PC-3 (cell line): ENCODE data around the gene ESRRB. TPM values are rescaled to one million over a fixed set of nuclear protein-coding genes. Genes with fewer than 3 reads are reported as not detected.

ENCODE experiments used
- ATAC-seq: fragments of 200-7000 bp; cut with Tn5 transposase; 2 replicates; pipeline ENCODE4 v1.9.1; 2020; ENCODE audit warnings: mild to moderate bottlenecking, moderate library complexity
- BruUV-seq: library from RNA; stranded (reverse); fragments of 400-500 nt; replicated peaks from 2 replicates; lab custom pipeline; 2021; lab: Mats Ljungman, UMichigan
- CTCF ChIA-PET: fragments of 300-600 bp; sonication (Branson Sonifier 250); formaldehyde crosslinking; loops from one replicate; lab custom pipeline; 2022; ENCODE audit warnings: antibody characterized with exemption; lab: Charles Lee
- POLR2A ChIA-PET: fragments of 300-600 bp; sonication (Branson Sonifier 250); formaldehyde crosslinking; loops from one replicate; lab custom pipeline; 2022; ENCODE audit warnings: antibody characterized with exemption; ENCODE audit not compliant: unreplicated experiment; lab: Charles Lee
- DNase-seq: peaks from one replicate; pipeline ENCODE4 v3.0.0-alpha.2; 2015
- H2AFZ ChIP-seq: fragments of 300-600 bp; sonication (generic); 2 replicates; pipeline ENCODE4 v1.6.0; 2016; ENCODE audit warnings: antibody characterized with exemption, low read length
- H3F3A ChIP-seq: fragments of 300-600 bp; sonication (generic); one replicate; pipeline ENCODE4 v1.6.0; 2017; ENCODE audit warnings: antibody characterized with exemption, low read length, control low read depth, mild to moderate bottlenecking; ENCODE audit not compliant: unreplicated experiment
- H3K27ac ChIP-seq: fragments of 300-600 bp; sonication (generic); 2 replicates; pipeline ENCODE4 v1.5.1; 2016; ENCODE audit warnings: mild to moderate bottlenecking, low read length
- H3K27me3 ChIP-seq: fragments of 300-600 bp; sonication (generic); 2 replicates; pipeline ENCODE4 v1.6.1; 2016; ENCODE audit warnings: low read length, mixed read lengths
- H3K36me3 ChIP-seq: fragments of 300-600 bp; sonication (generic); 2 replicates; pipeline ENCODE4 v1.6.1; 2016; ENCODE audit warnings: low read depth, mixed run types, low read length, mixed read lengths
- H3K4me1 ChIP-seq: fragments of 300-600 bp; sonication (generic); 2 replicates; pipeline ENCODE4 v1.5.1; 2016; ENCODE audit warnings: low read length; ENCODE audit not compliant: insufficient read depth
- H3K4me2 ChIP-seq: fragments of 300-600 bp; sonication (generic); 2 replicates; pipeline ENCODE4 v1.6.0; 2016; ENCODE audit warnings: low read length
- H3K4me3 ChIP-seq: fragments of 300-600 bp; sonication (generic); 2 replicates; pipeline ENCODE4 v1.5.1; 2016; ENCODE audit warnings: mild to moderate bottlenecking, low read length, mixed read lengths
- H3K79me2 ChIP-seq: fragments of 300-600 bp; sonication (generic); 2 replicates; pipeline ENCODE4 v1.6.1; 2017; ENCODE audit warnings: low read length, mixed read lengths
- H3K9ac ChIP-seq: fragments of 300-600 bp; sonication (generic); 2 replicates; pipeline ENCODE4 v1.6.0; 2016; ENCODE audit warnings: mild to moderate bottlenecking, low read length
- H3K9me2 ChIP-seq: fragments of 300-600 bp; sonication (generic); replicated peaks from 2 replicates; pipeline ENCODE4 v1.6.1; 2016; ENCODE audit warnings: mixed run types, low read length, mixed read lengths
- H3K9me3 ChIP-seq: fragments of 300-600 bp; sonication (generic); 2 replicates; pipeline ENCODE4 v1.6.1; 2016; ENCODE audit warnings: low read length, mixed read lengths
- H4K20me1 ChIP-seq: fragments of 300-600 bp; sonication (generic); 2 replicates; pipeline ENCODE4 v1.6.1; 2016; ENCODE audit warnings: low read length, mixed read lengths
- EZH2 ChIP-seq: fragments of 300-600 bp; sonication (generic); IDR thresholded peaks from one replicate; pipeline ENCODE4 v1.6.1; 2017; ENCODE audit warnings: antibody characterized with exemption, mild to moderate bottlenecking, low read length; ENCODE audit not compliant: unreplicated experiment
- EZH2phosphoT487 ChIP-seq: fragments of 300-600 bp; sonication (generic); IDR thresholded peaks from 2 replicates; pipeline ENCODE4 v1.6.1; 2018; ENCODE audit warnings: mild to moderate bottlenecking, antibody characterized with exemption, low read length, borderline replicate concordance
- intact Hi-C: fragments of 100-400 bp; cut with micrococcal nuclease; formaldehyde crosslinking; loops from 2 replicates; pipeline ENCODE4 v1.9.0; 2023
- total RNA-seq: library from RNA; depleted of rRNA; stranded (reverse); fragments of >200 nt; gene quantifications from 2 replicates; pipeline ENCODE4 v1.2.3, GENCODE V29; 2014
- TF ChIP-seq, protein P1 (sequence below): fragments of 300-600 bp; sonication (generic); conservative IDR thresholded peaks from 2 replicates; pipeline ENCODE4 v1.5.1; 2017; ENCODE audit warnings: antibody characterized with exemption, low read depth, mild to moderate bottlenecking, low read length

Gene ESRRB
- total RNA-seq, 1 experiment from 2014 or later = not detected

GRCh38 chr14:76490111-76490510 lies 114.2 kb downstream of the ESRRB start:
- DNase-seq (no peak), ATAC-seq (no peak)
- no peak overlapping the region for H3K4me2 ChIP-seq
- CTCF ChIA-PET = no interaction called here
- no peak overlapping the region for H3K27ac ChIP-seq
- no peak overlapping the region for H3K9ac ChIP-seq
- intact Hi-C loops = no loop called here
- H3K79me2 ChIP-seq = no peaks in the 10 kb centered on the region
- no peaks in the 10 kb centered on the region for H4K20me1 ChIP-seq
- H3K36me3 ChIP-seq = no peaks in the 10 kb centered on the region
- H3K4me3 ChIP-seq = no peak overlapping the region
- no peak overlapping the region for H2AFZ ChIP-seq
- TF ChIP-seq, protein P1, sequence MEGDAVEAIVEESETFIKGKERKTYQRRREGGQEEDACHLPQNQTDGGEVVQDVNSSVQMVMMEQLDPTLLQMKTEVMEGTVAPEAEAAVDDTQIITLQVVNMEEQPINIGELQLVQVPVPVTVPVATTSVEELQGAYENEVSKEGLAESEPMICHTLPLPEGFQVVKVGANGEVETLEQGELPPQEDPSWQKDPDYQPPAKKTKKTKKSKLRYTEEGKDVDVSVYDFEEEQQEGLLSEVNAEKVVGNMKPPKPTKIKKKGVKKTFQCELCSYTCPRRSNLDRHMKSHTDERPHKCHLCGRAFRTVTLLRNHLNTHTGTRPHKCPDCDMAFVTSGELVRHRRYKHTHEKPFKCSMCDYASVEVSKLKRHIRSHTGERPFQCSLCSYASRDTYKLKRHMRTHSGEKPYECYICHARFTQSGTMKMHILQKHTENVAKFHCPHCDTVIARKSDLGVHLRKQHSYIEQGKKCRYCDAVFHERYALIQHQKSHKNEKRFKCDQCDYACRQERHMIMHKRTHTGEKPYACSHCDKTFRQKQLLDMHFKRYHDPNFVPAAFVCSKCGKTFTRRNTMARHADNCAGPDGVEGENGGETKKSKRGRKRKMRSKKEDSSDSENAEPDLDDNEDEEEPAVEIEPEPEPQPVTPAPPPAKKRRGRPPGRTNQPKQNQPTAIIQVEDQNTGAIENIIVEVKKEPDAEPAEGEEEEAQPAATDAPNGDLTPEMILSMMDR = no peak
- TF ChIP-seq EZH2phosphoT487 (no peak), EZH2 (no peak)
- no peaks in the 10 kb centered on the region for H3K4me1 ChIP-seq
- no TSS peak for BruUV-seq
- H3F3A ChIP-seq = no peaks in the 10 kb centered on the region
- H3K27me3 ChIP-seq = peaks cover 49% of the 10 kb centered on the region
- H3K9me3 ChIP-seq = no peaks in the 10 kb centered on the region
- H3K9me2 ChIP-seq = no peaks in the 10 kb centered on the region
- POLR2A ChIA-PET = no interaction called here

DNA sequence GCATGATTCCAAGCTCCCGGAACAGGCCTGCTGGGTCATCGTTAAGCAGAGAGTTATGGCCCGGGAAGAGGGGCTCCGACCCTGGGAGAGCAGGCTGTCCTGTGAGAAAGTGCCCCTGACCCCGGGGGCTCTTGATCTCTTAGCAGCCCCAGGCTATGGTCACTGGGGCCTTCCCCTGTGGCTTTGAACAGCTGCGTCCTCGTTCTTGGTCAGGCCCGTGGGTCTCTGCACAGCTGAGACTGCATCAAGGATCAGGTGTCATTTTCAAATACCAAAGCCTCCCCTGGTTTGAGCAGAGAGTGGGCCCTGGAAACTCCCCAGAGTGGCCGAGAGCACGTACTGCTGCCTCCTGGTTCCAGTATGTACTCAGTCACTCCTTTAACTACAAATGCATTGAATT lies 114.8 kb downstream of the ESRRB start:
- H3K9me3 ChIP-seq = no peaks in the 10 kb centered on the region
- H3K4me2 ChIP-seq = no peak overlapping the region
- no peaks in the 10 kb centered on the region for H3F3A ChIP-seq
- no peak overlapping the region for H3K9ac ChIP-seq
- DNase-seq (no peak), ATAC-seq (no peak)
- ChIA-PET CTCF (no interaction called here), POLR2A (no interaction called here)
- peaks cover 50% of the 10 kb centered on the region for H3K27me3 ChIP-seq
- H3K4me1 ChIP-seq = no peaks in the 10 kb centered on the region
- no peak overlapping the region for H3K4me3 ChIP-seq
- no peaks in the 10 kb centered on the region for H3K9me2 ChIP-seq
- TF ChIP-seq EZH2phosphoT487 (no peak), EZH2 (no peak)
- TF ChIP-seq, protein P1 = no peak
- intact Hi-C loops = no loop called here
- no peaks in the 10 kb centered on the region for H3K36me3 ChIP-seq
- no peak overlapping the region for H2AFZ ChIP-seq
- no peaks in the 10 kb centered on the region for H4K20me1 ChIP-seq
- BruUV-seq = no TSS peak
- H3K79me2 ChIP-seq = no peaks in the 10 kb centered on the region
- H3K27ac ChIP-seq = no peak overlapping the region

- Histone ChIP-seq H3K4me3 (no peak overlapping the region), H3K9me3 (no peaks in the 10 kb centered on the region), H3K4me1 (no peaks in the 10 kb centered on the region), H3F3A (no peaks in the 10 kb centered on the region), H3K9ac (no peak overlapping the region), H3K27ac (no peak overlapping the region), H3K36me3 (no peaks in the 10 kb centered on the region), H3K27me3 (peaks cover 53% of the 10 kb centered on the region), H3K4me2 (no peak overlapping the region), H2AFZ (no peak overlapping the region), H4K20me1 (no peaks in the 10 kb centered on the region), H3K79me2 (no peaks in the 10 kb centered on the region), H3K9me2 (no peaks in the 10 kb centered on the region)
- BruUV-seq = no TSS peak
- intact Hi-C loops = no loop called here
- CTCF ChIA-PET = no interaction called here
- ATAC-seq = no peak
- TF ChIP-seq EZH2phosphoT487 (no peak), EZH2 (no peak)
- TF ChIP-seq, protein P1 = no peak
- no peak for DNase-seq
- POLR2A ChIA-PET = no interaction called here
These were observed 115.4 kb downstream of the ESRRB start for GRCh38 chr14:76491172-76491930.
